HG03439 (cell line): ENCODE measurements around the gene TRNT1.

Experiments
- ATAC-seq: cut with Tn5 transposase; IDR thresholded peaks from one replicate; pipeline ENCODE4 v1.9.1; 2021; ENCODE audit warnings: mild to moderate bottlenecking, moderate library complexity; ENCODE audit not compliant: unreplicated experiment

Gene TRNT1

DNA sequence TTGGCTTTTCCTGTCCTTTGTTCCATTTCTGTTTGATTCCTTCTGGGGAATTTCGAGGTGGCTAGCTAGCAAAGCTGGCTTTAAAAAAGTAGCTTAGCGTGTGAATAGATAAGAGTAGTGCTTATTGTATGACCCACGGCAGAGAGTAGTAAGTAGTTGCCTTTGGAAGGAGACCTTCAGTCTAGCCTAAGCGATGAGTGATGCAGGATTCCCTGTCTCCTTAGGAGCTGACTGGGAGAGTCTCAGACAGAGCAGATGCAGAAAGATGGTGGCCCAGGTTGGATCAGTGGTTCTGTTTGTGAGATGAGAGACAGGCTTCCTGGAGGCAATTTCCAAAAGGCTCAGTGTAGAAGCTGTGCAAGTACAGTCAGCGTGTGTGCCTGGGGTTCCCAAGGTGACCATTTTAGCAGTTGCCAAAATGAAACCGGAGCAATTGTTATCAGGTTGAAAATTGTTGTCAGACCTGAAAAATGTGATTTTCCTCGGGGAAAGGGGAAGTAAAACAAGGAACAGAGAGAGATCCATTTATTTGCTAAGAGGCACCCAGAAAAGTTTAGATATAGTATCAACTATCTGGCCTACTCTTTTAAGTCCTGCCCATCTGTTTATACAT, 15.9 kb upstream of the TRNT1 start:
- ATAC-seq, result no peak

- no peak for ATAC-seq
Measured at GRCh38 chr3:3113042-3113709, 13.6 kb upstream of the TRNT1 start.

DNA sequence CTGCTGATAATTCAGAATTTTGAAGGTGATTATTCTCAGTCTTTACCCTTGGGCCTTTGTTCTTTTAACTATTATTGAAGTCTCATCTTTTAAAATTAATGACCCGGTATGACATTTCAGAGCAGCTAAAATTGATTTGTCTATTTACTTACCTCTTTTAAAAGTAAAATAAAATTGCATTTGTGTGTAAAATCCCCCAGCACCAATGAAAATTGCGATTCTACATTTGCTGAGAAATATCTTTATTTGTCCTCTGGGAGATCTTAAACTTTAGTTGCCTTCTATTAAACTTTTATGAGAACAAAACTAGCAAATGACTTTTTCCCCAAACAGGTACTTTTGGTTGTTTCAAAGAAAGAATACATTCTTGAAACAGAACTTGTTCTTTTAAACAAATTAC, 9.1 kb upstream of the TRNT1 start:
- ATAC-seq, result no peak

DNA sequence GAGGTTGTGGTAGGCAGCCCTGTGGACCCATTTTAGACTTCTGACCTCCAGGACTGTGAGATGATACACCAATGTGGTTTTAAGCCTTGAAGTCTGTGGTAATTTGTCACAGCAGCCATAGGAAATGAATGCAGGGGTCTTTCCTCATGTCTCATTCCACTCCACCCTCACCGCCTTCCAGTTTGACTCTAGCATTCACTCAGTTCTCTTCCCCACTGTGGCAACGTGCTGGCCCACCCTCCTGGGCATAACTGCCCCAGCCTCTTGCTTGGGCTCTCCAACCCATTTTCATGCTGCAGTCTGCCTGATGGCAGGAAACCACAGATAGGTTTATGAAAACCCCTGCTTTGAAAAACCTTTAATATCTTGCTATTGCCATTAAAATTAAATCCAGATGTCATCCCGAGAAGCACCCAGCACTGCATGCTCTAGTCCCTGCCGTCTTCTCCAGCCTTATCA, 7.3 kb upstream of the TRNT1 start:
- ATAC-seq, result no peak

- ATAC-seq, result no peak
Measured at GRCh38 chr3:3125977-3126376, 763 bp upstream of the TRNT1 start.

DNA sequence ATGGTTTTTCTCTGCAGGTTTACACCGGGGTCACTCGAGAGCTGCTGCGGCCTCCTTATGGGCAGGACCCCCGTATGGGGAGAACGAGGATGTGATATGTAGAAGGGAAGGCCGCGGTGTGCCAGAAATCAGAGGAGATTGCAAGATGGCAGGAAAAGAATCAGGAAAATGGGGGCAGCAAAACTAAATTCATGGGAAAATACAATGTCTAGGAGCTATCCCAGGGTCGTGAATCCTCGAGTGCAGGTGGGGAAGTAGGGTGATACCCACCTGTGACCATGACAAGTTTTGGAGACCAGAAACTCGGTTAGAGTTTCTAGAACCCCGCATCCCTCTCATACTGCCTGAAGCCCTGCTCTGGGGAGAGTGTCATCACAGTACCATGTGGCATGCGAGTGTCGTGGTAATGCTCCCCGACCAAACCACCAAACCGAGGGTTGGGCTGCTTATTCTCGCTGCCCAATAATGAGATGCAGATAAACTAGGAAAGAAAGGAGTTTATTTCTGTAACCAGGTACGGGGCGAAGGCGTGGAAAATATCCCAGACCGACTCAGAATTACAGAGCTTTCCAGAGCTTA, 781 bp downstream of the TRNT1 start:
- no peak for ATAC-seq

DNA sequence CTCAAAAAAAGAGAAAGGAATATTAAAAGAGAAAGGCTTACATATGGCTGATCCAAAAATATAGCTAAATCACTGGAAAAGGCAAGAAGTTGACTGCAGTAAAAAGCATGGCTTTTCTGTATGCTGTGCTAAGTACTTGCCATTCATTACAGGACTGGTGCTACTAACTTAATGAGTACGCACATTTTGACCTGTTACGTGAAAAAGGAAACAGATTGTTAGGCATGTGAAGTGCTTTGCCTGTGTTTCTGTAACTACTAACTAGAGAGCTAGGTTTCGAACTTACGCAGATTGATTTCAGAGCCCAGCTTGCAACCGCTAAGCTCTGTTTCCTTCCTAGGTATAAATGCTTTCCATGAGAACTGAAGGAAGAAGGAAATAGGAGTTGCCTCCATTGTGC, 2.8 kb downstream of the TRNT1 start:
- ATAC-seq, result no peak

GRCh38 chr3:3133500-3133899, 6.8 kb downstream of the TRNT1 start:
- no peak for ATAC-seq

GRCh38 chr3:3134750-3135448, 8.2 kb downstream of the TRNT1 start:
- no peak for ATAC-seq

- ATAC-seq, result no peak
Measured at GRCh38 chr3:3137526-3137925, 10.8 kb downstream of the TRNT1 start.

GRCh38 chr3:3141939-3142338, 15.2 kb downstream of the TRNT1 start:
- no peak for ATAC-seq

DNA sequence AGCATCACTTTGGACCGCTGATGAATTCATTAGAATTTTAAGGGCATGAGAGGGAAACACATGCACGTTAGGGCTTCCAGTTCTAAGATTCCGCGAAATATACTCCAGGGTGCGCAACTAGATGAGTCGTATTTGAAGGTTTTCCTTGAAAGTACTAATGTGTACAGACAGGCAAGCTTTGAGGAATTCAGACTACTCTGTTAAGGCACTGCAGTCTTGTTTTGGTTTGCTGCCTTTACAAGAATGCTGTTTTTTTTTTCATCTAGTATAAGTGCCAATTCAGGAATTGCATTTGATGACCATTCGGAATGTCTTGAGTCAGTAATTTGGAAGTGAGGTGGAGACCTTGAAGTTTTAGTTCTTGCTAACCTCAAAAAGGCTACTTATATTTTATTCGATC, 19.1 kb downstream of the TRNT1 start:
- no peak for ATAC-seq

DNA sequence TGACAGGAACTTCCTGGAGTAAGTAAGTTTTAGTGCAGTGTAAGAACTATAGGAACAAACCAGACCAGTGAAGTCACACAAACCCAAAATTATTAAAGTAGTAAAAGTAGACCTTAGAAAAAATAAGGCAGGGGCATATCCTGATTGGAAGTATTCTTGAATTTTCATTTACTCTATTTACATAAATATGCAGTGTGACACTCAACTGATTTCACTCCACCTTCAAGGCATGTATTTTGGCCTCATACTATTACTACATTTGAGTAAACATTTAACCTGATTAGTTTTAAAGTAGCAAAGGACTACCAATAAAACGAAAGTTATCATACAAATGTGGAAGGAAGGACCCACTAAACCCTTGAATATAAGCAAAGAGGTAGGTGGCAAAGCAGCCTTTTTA, 22.8 kb downstream of the TRNT1 start:
- ATAC-seq, result no peak

- no peak for ATAC-seq
Measured at GRCh38 chr3:3151513-3151912, 24.8 kb downstream of the TRNT1 start.

- no peak for ATAC-seq
Measured at GRCh38 chr3:3154879-3155610, 28.3 kb downstream of the TRNT1 start.

DNA sequence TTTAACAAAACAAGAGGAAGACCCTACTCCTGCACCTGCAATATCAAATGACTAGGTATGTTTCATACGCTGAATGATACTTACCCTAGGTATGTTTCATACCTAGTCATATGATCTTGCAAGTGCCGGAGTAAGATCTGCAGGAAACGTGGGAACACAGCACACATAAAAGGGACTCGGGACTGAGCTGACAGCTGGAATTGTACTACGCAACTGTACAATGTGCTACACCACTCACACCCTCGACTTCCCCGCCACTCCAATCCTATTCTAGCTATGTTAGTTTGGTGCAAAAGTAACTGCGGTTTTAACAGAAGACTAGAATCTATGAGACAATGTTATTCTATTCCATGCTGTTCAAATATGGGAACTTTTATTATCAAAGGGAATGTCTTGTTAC, 30.7 kb downstream of the TRNT1 start:
- no peak for ATAC-seq

DNA sequence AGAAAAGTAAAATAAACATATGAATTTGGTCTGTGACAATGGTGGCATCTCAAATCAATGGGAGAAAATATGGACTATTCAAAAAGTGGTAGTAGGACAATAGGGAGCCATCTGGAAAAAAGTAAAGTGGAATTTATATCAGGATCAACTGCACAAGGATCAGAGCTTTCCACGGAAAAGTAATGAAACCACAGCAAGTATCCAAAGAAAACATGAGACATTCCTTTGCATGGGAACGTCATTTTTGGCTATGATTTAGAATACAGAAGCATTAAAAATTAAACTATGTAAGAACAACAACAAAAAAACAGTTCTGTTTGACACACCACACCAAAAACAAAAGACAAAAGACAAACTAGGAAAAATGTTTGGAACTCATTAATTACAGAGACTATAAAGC, 34.1 kb downstream of the TRNT1 start:
- no peak for ATAC-seq

GRCh38 chr3:3165241-3165640, 38.5 kb downstream of the TRNT1 start:
- no peak for ATAC-seq

DNA sequence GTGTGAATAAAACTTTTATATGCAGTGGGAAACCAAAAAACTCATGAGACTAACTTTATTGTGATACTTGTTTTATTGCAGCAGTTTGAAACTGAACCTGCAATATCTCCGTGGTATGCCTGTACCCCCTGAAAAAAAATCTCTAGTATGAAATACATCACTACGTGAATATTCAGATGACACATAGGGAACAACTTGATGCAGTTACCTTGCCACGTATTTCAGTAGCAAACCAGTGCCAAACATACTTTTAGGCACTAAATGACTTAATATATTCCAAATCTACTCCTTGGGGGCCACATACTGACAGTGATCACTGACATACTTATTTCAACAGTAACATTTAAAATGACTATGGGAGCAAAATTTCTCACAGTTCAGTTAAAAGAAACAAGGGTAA, 38.9 kb downstream of the TRNT1 start:
- ATAC-seq, result no peak

DNA sequence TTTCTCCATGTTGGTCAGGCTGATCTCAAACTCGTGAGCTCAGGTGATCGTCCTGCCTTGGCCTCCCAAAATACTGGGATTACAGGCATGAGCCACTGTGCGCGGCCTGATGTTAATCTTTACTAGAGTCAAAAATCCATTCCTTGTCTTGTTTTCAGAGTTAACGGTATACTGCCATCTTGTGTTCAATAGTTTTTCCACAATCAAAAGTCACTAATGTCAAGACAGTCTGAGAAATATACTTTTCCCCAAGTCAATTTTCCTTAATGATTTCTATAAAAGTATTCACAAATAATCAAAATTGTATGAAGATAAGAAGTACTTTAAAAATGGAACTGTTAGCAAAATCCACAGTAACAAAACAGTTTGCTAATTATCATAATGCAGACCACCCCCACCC, 44.3 kb downstream of the TRNT1 start:
- no peak for ATAC-seq

DNA sequence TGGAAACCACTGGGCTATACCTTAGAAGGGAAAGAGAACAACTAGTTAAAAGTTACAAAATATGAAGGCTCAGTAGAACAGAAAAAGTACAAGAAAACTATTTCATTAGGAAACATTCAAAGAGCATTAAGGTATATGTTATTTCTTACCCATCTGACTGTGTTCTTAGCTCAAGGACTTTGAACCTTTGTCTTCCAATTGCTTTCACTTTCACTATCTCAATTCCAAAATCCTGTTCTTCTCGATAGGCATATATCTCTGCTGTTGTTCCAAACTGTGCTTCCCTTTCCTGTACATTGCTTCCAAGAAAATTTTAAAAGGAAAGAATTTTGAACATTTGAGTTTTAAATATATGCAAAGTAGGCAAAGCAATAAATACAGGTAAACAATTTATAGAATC, 45.9 kb downstream of the TRNT1 start:
- no peak for ATAC-seq
